Ovary (tissue), 3 donors: ENCODE measurements around the gene RBPJ.

Experiments used
- CTCF ChIP-seq, 3 donors: fragments of 450-650 bp in 2 of 3; fragments of 200-600 bp in 1 of 3; IDR thresholded peaks; one replicate each; pipeline versions ENCODE4 v1.5.1 to v1.8.0; 2016 to 2022; ENCODE audit warnings: antibody characterized with exemption in 3 of 3, mild to moderate bottlenecking in 1 of 3
- POLR2A ChIP-seq: fragments of 450-650 bp; IDR thresholded peaks from one replicate; pipeline ENCODE4 v1.6.1; 2017; ENCODE audit warnings: antibody characterized with exemption, mild to moderate bottlenecking, moderate library complexity
- donor health status: DM: no; HTN: no; CAD: no.

GRCh38 chr4:26484516-26484915 is 163.7 kb downstream of the RBPJ start:
- no peak for TF ChIP-seq CTCF (IDR thresholded peaks at IDR 0.05)
- TF ChIP-seq POLR2A = no peak
